SK-N-SH treated with all-trans-retinoic acid at 6 μM for 48 hours (cell line): Measurements from ENCODE around the gene NRF1.

ENCODE experiments used
- ATAC-seq: fragments of 200-7000 bp; cut with Tn5 transposase; 3 replicates; pipeline ENCODE4 v1.9.1; 2020; ENCODE audit warnings: mild to moderate bottlenecking, moderate library complexity
- ARNTL ChIP-seq: fragments of 450-650 bp; formaldehyde crosslinking; IDR thresholded peaks from 2 replicates; pipeline ENCODE4 v1.5.0; 2020; ENCODE audit warnings: low read depth, mild to moderate bottlenecking, moderate library complexity, borderline replicate concordance
- BACH2 ChIP-seq: fragments of 250-450 bp; sonication (Bioruptor Pico); IDR thresholded peaks from 2 replicates; pipeline ENCODE4 v1.9.0; 2021; ENCODE audit warnings: mild to moderate bottlenecking, borderline replicate concordance
- CREB5 ChIP-seq: fragments of 250-450 bp; sonication (Bioruptor Pico); IDR thresholded peaks from 2 replicates; pipeline ENCODE4 v1.5.1; 2020; ENCODE audit warnings: low read depth, mild to moderate bottlenecking, moderate library complexity
- CSDC2 ChIP-seq: fragments of 250-450 bp; sonication (Bioruptor Pico); IDR thresholded peaks from 2 replicates; pipeline ENCODE4 v1.5.0; 2020; ENCODE audit warnings: mild to moderate bottlenecking, moderate library complexity
- CSRNP3 ChIP-seq: fragments of 250-450 bp; sonication (Bioruptor Pico); IDR thresholded peaks from 2 replicates; pipeline ENCODE4 v1.5.1; 2021; ENCODE audit warnings: mild to moderate bottlenecking, moderate library complexity
- ESRRG ChIP-seq: fragments of 250-450 bp; sonication (Bioruptor Pico); IDR thresholded peaks from 2 replicates; pipeline ENCODE4 v1.6.1; 2021; ENCODE audit warnings: mild to moderate bottlenecking
- GLIS3 ChIP-seq: fragments of 250-450 bp; sonication (Bioruptor Pico); IDR thresholded peaks from 2 replicates; pipeline ENCODE4 v1.5.0; 2020; ENCODE audit warnings: mild to moderate bottlenecking, moderate library complexity
- ISL1 ChIP-seq: fragments of 250-450 bp; sonication (Bioruptor Pico); IDR thresholded peaks from 2 replicates; pipeline ENCODE4 v2.1.2; 2022; ENCODE audit warnings: mild to moderate bottlenecking, moderate library complexity
- OSR1 ChIP-seq: fragments of 250-450 bp; sonication (Bioruptor Pico); IDR thresholded peaks from 2 replicates; pipeline ENCODE4 v1.8.0; 2022; ENCODE audit warnings: moderate library complexity, mild to moderate bottlenecking, inconsistent platforms
- PATZ1 ChIP-seq: fragments of 250-450 bp; sonication (Bioruptor Pico); IDR thresholded peaks from 2 replicates; pipeline ENCODE4 v1.8.0; 2020; ENCODE audit warnings: mild to moderate bottlenecking, moderate library complexity, borderline replicate concordance
- POU6F1 ChIP-seq: fragments of 250-450 bp; sonication (Bioruptor Pico); IDR thresholded peaks from 2 replicates; pipeline ENCODE4 v1.8.0; 2021; ENCODE audit warnings: low read depth, mild to moderate bottlenecking, moderate library complexity, borderline replicate concordance
- PPARA ChIP-seq: fragments of 250-450 bp; sonication (Bioruptor Pico); IDR thresholded peaks from 2 replicates; pipeline ENCODE4 v1.5.0; 2020; ENCODE audit warnings: mild to moderate bottlenecking, borderline replicate concordance
- RARB ChIP-seq: fragments of 250-450 bp; sonication (Bioruptor Pico); IDR thresholded peaks from 2 replicates; pipeline ENCODE4 v1.8.0; 2021; ENCODE audit warnings: mild to moderate bottlenecking, moderate library complexity
- SNAI2 ChIP-seq: fragments of 250-450 bp; sonication (Bioruptor Pico); IDR thresholded peaks from 2 replicates; pipeline ENCODE4 v1.5.0; 2020; ENCODE audit warnings: mild to moderate bottlenecking, moderate library complexity
- TCF4 ChIP-seq: fragments of 250-450 bp; sonication (Bioruptor Pico); IDR thresholded peaks from 2 replicates; pipeline ENCODE4 v1.8.0; 2021; ENCODE audit warnings: mild to moderate bottlenecking, moderate library complexity, borderline replicate concordance
- TOX ChIP-seq: fragments of 250-450 bp; sonication (Bioruptor Pico); IDR thresholded peaks from 2 replicates; pipeline ENCODE4 v1.8.0; 2021; ENCODE audit warnings: mild to moderate bottlenecking, moderate library complexity, borderline replicate concordance
- TSHZ2 ChIP-seq: fragments of 250-450 bp; sonication (Bioruptor Pico); IDR thresholded peaks from 2 replicates; pipeline ENCODE4 v1.5.0; 2020; ENCODE audit warnings: mild to moderate bottlenecking, moderate library complexity
- ZC3H10 ChIP-seq: fragments of 250-450 bp; sonication (Bioruptor Pico); IDR thresholded peaks from 2 replicates; pipeline ENCODE4 v1.5.1; 2021; ENCODE audit warnings: mild to moderate bottlenecking, moderate library complexity
- ZFP3 ChIP-seq: fragments of 250-450 bp; sonication (Bioruptor Pico); IDR thresholded peaks from 2 replicates; pipeline ENCODE4 v1.5.0; 2020; ENCODE audit warnings: mild to moderate bottlenecking, moderate library complexity
- ZFP30 ChIP-seq: fragments of 450-650 bp; formaldehyde crosslinking; IDR thresholded peaks from 2 replicates; pipeline ENCODE4 v1.5.0; 2022; ENCODE audit warnings: mild to moderate bottlenecking, moderate library complexity
- ZNF565 ChIP-seq: fragments of 450-650 bp; formaldehyde crosslinking; conservative IDR thresholded peaks from 2 replicates; pipeline ENCODE4 v1.5.0; 2020; ENCODE audit warnings: low read depth, mild to moderate bottlenecking, moderate library complexity
- ZNF70 ChIP-seq: fragments of 450-650 bp; formaldehyde crosslinking; IDR thresholded peaks from 2 replicates; pipeline ENCODE4 v1.5.0; 2020; ENCODE audit warnings: mild to moderate bottlenecking, moderate library complexity
- ZNF8 ChIP-seq: fragments of 450-650 bp; formaldehyde crosslinking; IDR thresholded peaks from 2 replicates; pipeline ENCODE4 v1.5.0; 2020; ENCODE audit warnings: mild to moderate bottlenecking, moderate library complexity

NRF1 gene

GRCh38 chr7:129721068-129721467 is 109.5 kb downstream of the NRF1 start:
- ATAC-seq: no peak
- TF ChIP-seq ZNF70 (no peak), RARB (CRISPR knock-in tag) (no peak), ARNTL (no peak), ESRRG (CRISPR knock-in tag) (no peak), TSHZ2 (CRISPR knock-in tag) (no peak), SNAI2 (no peak), ZFP30 (CRISPR knock-in tag) (no peak), CREB5 (CRISPR knock-in tag) (no peak), PPARA (CRISPR knock-in tag) (no peak), POU6F1 (CRISPR knock-in tag) (no peak), BACH2 (CRISPR knock-in tag) (no peak), OSR1 (no peak)
- TF ChIP-seq, all 23 proteins: peak for 0

GRCh38 chr7:129723679-129724078 is 112.2 kb downstream of the NRF1 start:
- no peak for ATAC-seq
- no peak for TF ChIP-seq ISL1
- TF ChIP-seq ARNTL: no peak
- TF ChIP-seq CREB5 (CRISPR knock-in tag): no peak
- TF ChIP-seq ZNF70: no peak
- no peak for TF ChIP-seq ZFP30 (CRISPR knock-in tag)
- TF ChIP-seq TOX (CRISPR knock-in tag): no peak
- TF ChIP-seq TCF4: no peak
- TF ChIP-seq PPARA (CRISPR knock-in tag): no peak
- no peak for TF ChIP-seq ZFP3 (CRISPR knock-in tag)

- TF ChIP-seq RARB (CRISPR knock-in tag) (no peak), BACH2 (CRISPR knock-in tag) (no peak), ZNF8 (no peak), ISL1 (no peak), ZC3H10 (CRISPR knock-in tag) (no peak), CSDC2 (no peak), TOX (CRISPR knock-in tag) (no peak), ZNF565 (no peak)
- ATAC-seq: no peak
These were observed 113.3 kb downstream of the NRF1 start for GRCh38 chr7:129724796-129725195.

GRCh38 chr7:129728875-129729467 is 117.5 kb downstream of the NRF1 start:
- no peak for ATAC-seq
- no peak for TF ChIP-seq ZFP3 (CRISPR knock-in tag)
- no peak for TF ChIP-seq TCF4
- no peak for TF ChIP-seq GLIS3 (CRISPR knock-in tag)
- no peak for TF ChIP-seq TOX (CRISPR knock-in tag)
- no peak for TF ChIP-seq CSRNP3 (CRISPR knock-in tag)
- no peak for TF ChIP-seq PPARA (CRISPR knock-in tag)
- no peak for TF ChIP-seq CSDC2
- no peak for TF ChIP-seq SNAI2
- TF ChIP-seq ZNF565: no peak
- TF ChIP-seq ZC3H10 (CRISPR knock-in tag): no peak
- no peak for TF ChIP-seq CREB5 (CRISPR knock-in tag)
- no peak for TF ChIP-seq OSR1
- no peak for TF ChIP-seq PATZ1 (CRISPR knock-in tag)
- no peak for TF ChIP-seq ESRRG (CRISPR knock-in tag)
- TF ChIP-seq ISL1: no peak
